HepG2 (cell line): Measurements from ENCODE around the gene ASPHD1. TPM values are rescaled to one million over a fixed set of nuclear protein-coding genes. Genes with fewer than 3 reads are reported as not detected.

ENCODE experiments used
- ATM ChIP-seq: fragments of 450-650 bp; IDR thresholded peaks from 2 replicates; pipeline ENCODE4 v1.7.1; 2017; ENCODE audit warnings: mild to moderate bottlenecking, borderline replicate concordance
- BORCS8-MEF2B ChIP-seq: sonication (generic); formaldehyde crosslinking; IDR thresholded peaks from 2 replicates; pipeline ENCODE4 v1.8.0; 2022; ENCODE audit warnings: mild to moderate bottlenecking, missing genetic modification reagents
- CREB1 ChIP-seq, 2 experiments: fragments of 450-650 bp in 1 of 2; IDR thresholded peaks; 2 replicates each; pipeline ENCODE4 v1.6.1; 2016 to 2017; ENCODE audit warnings: control low read depth in 1 of 2, mild to moderate bottlenecking in 1 of 2, missing compliant biosample characterization in 1 of 2, missing genetic modification characterization in 1 of 2
- DMAP1 ChIP-seq: IDR thresholded peaks from 2 replicates; pipeline ENCODE4 v1.6.1; 2016
- HNF4A ChIP-seq: sonication (generic); formaldehyde crosslinking; IDR thresholded peaks from 2 replicates; pipeline ENCODE4 v1.4.0; 2020; ENCODE audit warnings: missing genetic modification reagents
- JARID2 ChIP-seq: sonication (generic); formaldehyde crosslinking; IDR thresholded peaks from 2 replicates; pipeline ENCODE4 v1.8.1; 2023; ENCODE audit warnings: missing genetic modification reagents, inconsistent platforms; ENCODE audit not compliant: insufficient replicate concordance
- NR2F6 ChIP-seq, 2 experiments: IDR thresholded peaks; 2 replicates each; pipeline ENCODE4 v1.6.1; 2016; ENCODE audit warnings: antibody characterized with exemption in 1 of 2, mild to moderate bottlenecking in 1 of 2
- PAXIP1 ChIP-seq: sonication (generic); formaldehyde crosslinking; conservative IDR thresholded peaks from 2 replicates; pipeline ENCODE4 v1.4.0; 2020; ENCODE audit warnings: mild to moderate bottlenecking, missing genetic modification reagents, moderate library complexity
- RAD21 ChIP-seq: fragments of 450-650 bp; formaldehyde crosslinking; IDR thresholded peaks from 2 replicates; pipeline ENCODE4 v1.5.0; 2020; ENCODE audit warnings: mild to moderate bottlenecking
- SIN3B ChIP-seq: fragments of 150-350 bp; IDR thresholded peaks from 2 replicates; pipeline ENCODE4 v1.6.1; 2014; ENCODE audit warnings: low read length
- ZBTB1 ChIP-seq: sonication (generic); formaldehyde crosslinking; IDR thresholded peaks from 2 replicates; pipeline ENCODE4 v1.4.0; 2020; ENCODE audit warnings: missing genetic modification reagents, borderline replicate concordance
- ZNF10 ChIP-seq: sonication (generic); formaldehyde crosslinking; IDR thresholded peaks from 2 replicates; pipeline ENCODE4 v1.4.0; 2020; ENCODE audit warnings: mild to moderate bottlenecking, low read depth, missing genetic modification reagents, borderline replicate concordance
- ZNF33B ChIP-seq: sonication (generic); formaldehyde crosslinking; IDR thresholded peaks from 2 replicates; pipeline ENCODE4 v1.5.1; 2020; ENCODE audit warnings: mild to moderate bottlenecking, missing genetic modification reagents
- ZNF460 ChIP-seq: sonication (generic); formaldehyde crosslinking; IDR thresholded peaks from 2 replicates; pipeline ENCODE4 v1.5.1; 2020; ENCODE audit warnings: missing genetic modification reagents, mild to moderate bottlenecking, borderline replicate concordance
- ZNF766 ChIP-seq: sonication (generic); formaldehyde crosslinking; IDR thresholded peaks from 2 replicates; pipeline ENCODE4 v1.5.0; 2020; ENCODE audit warnings: missing genetic modification reagents, borderline replicate concordance
- ZNF781 ChIP-seq: sonication (generic); formaldehyde crosslinking; IDR thresholded peaks from 2 replicates; pipeline ENCODE4 v1.5.1; 2020; ENCODE audit warnings: borderline replicate concordance, mild to moderate bottlenecking, missing genetic modification reagents; ENCODE audit errors: not compliant biosample characterization
- polyA plus RNA-seq, 8 experiments: library from polyadenylated mRNA; depleted of rRNA in 3 of 8; stranded (reverse) in 7 of 8; unstranded in 1 of 8; fragments of >200 nt; fragmentation: Illumina TruSeq in 4 of 8; extraction: Trizol in 4 of 8; gene quantifications; 2 replicates each; pipeline versions ENCODE4 v1.2.1 to v1.2.3, GENCODE V29; 2011 to 2016; ENCODE audit warnings: low read depth in 4 of 8, missing spikeins in 1 of 8, mixed read lengths in 1 of 8; ENCODE audit not compliant: insufficient read depth in 1 of 8
- total RNA-seq, 5 experiments: library from RNA; depleted of rRNA; stranded (reverse); fragments of >200 nt; fragmentation: Illumina TruSeq; extraction: Trizol; gene quantifications; 2 replicates each; pipeline ENCODE4 v1.2.3, GENCODE V29; 2016; ENCODE audit warnings: low read depth in 1 of 5
- TF ChIP-seq, protein P1 (sequence below): sonication (generic); formaldehyde crosslinking; IDR thresholded peaks from 2 replicates; pipeline ENCODE4 v1.4.0; 2020; ENCODE audit warnings: mild to moderate bottlenecking, missing genetic modification reagents
- TF ChIP-seq, protein P2 (sequence below): sonication (generic); formaldehyde crosslinking; IDR thresholded peaks from 2 replicates; pipeline ENCODE4 v1.8.0; 2022; ENCODE audit warnings: mild to moderate bottlenecking, missing genetic modification reagents; ENCODE audit not compliant: insufficient replicate concordance
- TF ChIP-seq, protein P3 (sequence below): sonication (generic); formaldehyde crosslinking; IDR thresholded peaks from 2 replicates; pipeline ENCODE4 v1.9.0; 2021; ENCODE audit warnings: mild to moderate bottlenecking, missing genetic modification reagents

ASPHD1 gene
- total and polyA plus RNA-seq, 2 of the 13 experiments (the other 11 are each of a cell fraction or from before 2014, with no cell fraction given): 13.1 to 19.7 TPM

DNA sequence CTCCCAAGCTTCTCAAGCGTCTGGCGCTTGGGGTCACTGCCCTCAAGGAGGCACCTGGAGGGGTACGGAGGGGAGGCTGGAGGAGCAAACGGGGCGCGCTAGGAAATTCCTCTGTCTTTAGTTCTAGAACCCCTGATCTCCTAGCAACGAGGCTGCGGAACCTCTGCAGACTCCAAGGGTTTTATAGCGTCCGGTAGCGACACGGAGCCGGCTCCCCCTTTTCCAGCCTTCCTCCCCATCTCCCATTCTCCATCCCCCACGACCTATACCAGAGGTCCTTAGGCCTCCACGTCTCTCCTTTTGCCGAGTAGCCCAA, 36.7 kb upstream of the ASPHD1 start (continued):
- TF ChIP-seq, protein P1, sequence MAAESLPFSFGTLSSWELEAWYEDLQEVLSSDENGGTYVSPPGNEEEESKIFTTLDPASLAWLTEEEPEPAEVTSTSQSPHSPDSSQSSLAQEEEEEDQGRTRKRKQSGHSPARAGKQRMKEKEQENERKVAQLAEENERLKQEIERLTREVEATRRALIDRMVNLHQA (CRISPR knock-in tag): no peak
- TF ChIP-seq ZNF766 (CRISPR knock-in tag) (0 out of 2 replicates have a peak, but pooled peaks have one; percentile 47), PAXIP1 (CRISPR knock-in tag) (no peak), NR2F6 (IDR thresholded peaks at IDR 0.05) (no peak), NR2F6 (CRISPR knock-in tag; IDR thresholded peaks at IDR 0.05) (no peak), SIN3B (no peak), ZNF781 (CRISPR knock-in tag) (no peak), CREB1 (IDR thresholded peaks at IDR 0.05) (no peak), CREB1 (CRISPR knock-in tag; IDR thresholded peaks at IDR 0.05) (no peak), ZNF460 (CRISPR knock-in tag) (no peak), ATM (no peak), ZBTB1 (CRISPR knock-in tag) (no peak), DMAP1 (no peak), ZNF10 (CRISPR knock-in tag) (no peak), HNF4A (CRISPR knock-in tag) (no peak), RAD21 (CRISPR knock-in tag) (no peak), ZNF33B (CRISPR knock-in tag) (no peak), JARID2 (CRISPR knock-in tag) (peak; percentile 3), BORCS8-MEF2B (CRISPR knock-in tag) (no peak)
- TF ChIP-seq, protein P2, sequence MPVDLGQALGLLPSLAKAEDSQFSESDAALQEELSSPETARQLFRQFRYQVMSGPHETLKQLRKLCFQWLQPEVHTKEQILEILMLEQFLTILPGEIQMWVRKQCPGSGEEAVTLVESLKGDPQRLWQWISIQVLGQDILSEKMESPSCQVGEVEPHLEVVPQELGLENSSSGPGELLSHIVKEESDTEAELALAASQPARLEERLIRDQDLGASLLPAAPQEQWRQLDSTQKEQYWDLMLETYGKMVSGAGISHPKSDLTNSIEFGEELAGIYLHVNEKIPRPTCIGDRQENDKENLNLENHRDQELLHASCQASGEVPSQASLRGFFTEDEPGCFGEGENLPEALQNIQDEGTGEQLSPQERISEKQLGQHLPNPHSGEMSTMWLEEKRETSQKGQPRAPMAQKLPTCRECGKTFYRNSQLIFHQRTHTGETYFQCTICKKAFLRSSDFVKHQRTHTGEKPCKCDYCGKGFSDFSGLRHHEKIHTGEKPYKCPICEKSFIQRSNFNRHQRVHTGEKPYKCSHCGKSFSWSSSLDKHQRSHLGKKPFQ (CRISPR knock-in tag): no peak
- TF ChIP-seq, protein P3, sequence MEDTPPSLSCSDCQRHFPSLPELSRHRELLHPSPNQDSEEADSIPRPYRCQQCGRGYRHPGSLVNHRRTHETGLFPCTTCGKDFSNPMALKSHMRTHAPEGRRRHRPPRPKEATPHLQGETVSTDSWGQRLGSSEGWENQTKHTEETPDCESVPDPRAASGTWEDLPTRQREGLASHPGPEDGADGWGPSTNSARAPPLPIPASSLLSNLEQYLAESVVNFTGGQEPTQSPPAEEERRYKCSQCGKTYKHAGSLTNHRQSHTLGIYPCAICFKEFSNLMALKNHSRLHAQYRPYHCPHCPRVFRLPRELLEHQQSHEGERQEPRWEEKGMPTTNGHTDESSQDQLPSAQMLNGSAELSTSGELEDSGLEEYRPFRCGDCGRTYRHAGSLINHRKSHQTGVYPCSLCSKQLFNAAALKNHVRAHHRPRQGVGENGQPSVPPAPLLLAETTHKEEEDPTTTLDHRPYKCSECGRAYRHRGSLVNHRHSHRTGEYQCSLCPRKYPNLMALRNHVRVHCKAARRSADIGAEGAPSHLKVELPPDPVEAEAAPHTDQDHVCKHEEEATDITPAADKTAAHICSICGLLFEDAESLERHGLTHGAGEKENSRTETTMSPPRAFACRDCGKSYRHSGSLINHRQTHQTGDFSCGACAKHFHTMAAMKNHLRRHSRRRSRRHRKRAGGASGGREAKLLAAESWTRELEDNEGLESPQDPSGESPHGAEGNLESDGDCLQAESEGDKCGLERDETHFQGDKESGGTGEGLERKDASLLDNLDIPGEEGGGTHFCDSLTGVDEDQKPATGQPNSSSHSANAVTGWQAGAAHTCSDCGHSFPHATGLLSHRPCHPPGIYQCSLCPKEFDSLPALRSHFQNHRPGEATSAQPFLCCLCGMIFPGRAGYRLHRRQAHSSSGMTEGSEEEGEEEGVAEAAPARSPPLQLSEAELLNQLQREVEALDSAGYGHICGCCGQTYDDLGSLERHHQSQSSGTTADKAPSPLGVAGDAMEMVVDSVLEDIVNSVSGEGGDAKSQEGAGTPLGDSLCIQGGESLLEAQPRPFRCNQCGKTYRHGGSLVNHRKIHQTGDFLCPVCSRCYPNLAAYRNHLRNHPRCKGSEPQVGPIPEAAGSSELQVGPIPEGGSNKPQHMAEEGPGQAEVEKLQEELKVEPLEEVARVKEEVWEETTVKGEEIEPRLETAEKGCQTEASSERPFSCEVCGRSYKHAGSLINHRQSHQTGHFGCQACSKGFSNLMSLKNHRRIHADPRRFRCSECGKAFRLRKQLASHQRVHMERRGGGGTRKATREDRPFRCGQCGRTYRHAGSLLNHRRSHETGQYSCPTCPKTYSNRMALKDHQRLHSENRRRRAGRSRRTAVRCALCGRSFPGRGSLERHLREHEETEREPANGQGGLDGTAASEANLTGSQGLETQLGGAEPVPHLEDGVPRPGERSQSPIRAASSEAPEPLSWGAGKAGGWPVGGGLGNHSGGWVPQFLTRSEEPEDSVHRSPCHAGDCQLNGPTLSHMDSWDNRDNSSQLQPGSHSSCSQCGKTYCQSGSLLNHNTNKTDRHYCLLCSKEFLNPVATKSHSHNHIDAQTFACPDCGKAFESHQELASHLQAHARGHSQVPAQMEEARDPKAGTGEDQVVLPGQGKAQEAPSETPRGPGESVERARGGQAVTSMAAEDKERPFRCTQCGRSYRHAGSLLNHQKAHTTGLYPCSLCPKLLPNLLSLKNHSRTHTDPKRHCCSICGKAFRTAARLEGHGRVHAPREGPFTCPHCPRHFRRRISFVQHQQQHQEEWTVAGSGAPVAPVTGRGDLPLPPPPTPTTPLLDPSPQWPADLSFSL (CRISPR knock-in tag): no peak; the same call in 1 of the 2 replicates
